GM23338 (cell line): ENCODE data around the gene AKAP13. TPM values are rescaled to one million over a fixed set of nuclear protein-coding genes. Genes with fewer than 3 reads are reported as not detected.

Experiments used
- ATAC-seq: fragments of 200-7000 bp; cut with Tn5 transposase; 3 replicates; pipeline ENCODE4 v1.9.1; 2020
- DNase-seq: peaks from one replicate; pipeline ENCODE4 v3.0.0-alpha.2; 2015; ENCODE audit warnings: low spot score
- H2AFZ ChIP-seq: fragments of 200-600 bp; sonication (generic); 2 replicates; pipeline ENCODE4 v1.8.0; 2016; ENCODE audit warnings: antibody characterized with exemption, mild to moderate bottlenecking, moderate library complexity
- H3F3A ChIP-seq: fragments of 200-600 bp; sonication (generic); replicated peaks from 2 replicates; pipeline ENCODE4 v1.8.0; 2017; ENCODE audit warnings: antibody characterized with exemption, mixed run types, low read depth
- H3K27ac ChIP-seq: fragments of 200-600 bp; sonication (generic); 2 replicates; pipeline ENCODE4 v1.6.1; 2016; ENCODE audit warnings: low read depth
- H3K27me3 ChIP-seq: fragments of 200-600 bp; sonication (generic); 2 replicates; pipeline ENCODE4 v1.8.0; 2016; ENCODE audit warnings: mild to moderate bottlenecking, mixed run types, moderate library complexity; ENCODE audit not compliant: insufficient read depth
- H3K36me3 ChIP-seq: fragments of 200-600 bp; sonication (generic); 2 replicates; pipeline ENCODE4 v1.8.0; 2016; ENCODE audit warnings: mild to moderate bottlenecking; ENCODE audit not compliant: insufficient read depth
- H3K4me1 ChIP-seq: fragments of 200-600 bp; sonication (generic); 2 replicates; pipeline ENCODE4 v1.8.0; 2016; ENCODE audit warnings: mild to moderate bottlenecking, moderate library complexity; ENCODE audit not compliant: insufficient read depth
- H3K4me2 ChIP-seq: fragments of 200-600 bp; sonication (generic); 2 replicates; pipeline ENCODE4 v1.7.1; 2017; ENCODE audit warnings: mixed run types
- H3K4me3 ChIP-seq: fragments of 200-600 bp; sonication (generic); 2 replicates; pipeline ENCODE4 v1.6.1; 2016; ENCODE audit warnings: mixed run types
- H3K79me2 ChIP-seq: fragments of 200-600 bp; sonication (generic); replicated peaks from 2 replicates; pipeline ENCODE4 v1.8.0; 2017; ENCODE audit warnings: mild to moderate bottlenecking; ENCODE audit not compliant: insufficient read depth
- H3K9me2 ChIP-seq: fragments of 200-600 bp; sonication (generic); 2 replicates; pipeline ENCODE4 v1.8.0; 2017; ENCODE audit not compliant: insufficient read depth
- H4K20me1 ChIP-seq: fragments of 200-600 bp; sonication (generic); replicated peaks from 2 replicates; pipeline ENCODE4 v1.8.0; 2017; ENCODE audit warnings: mild to moderate bottlenecking; ENCODE audit not compliant: insufficient read depth
- H3K27ac Mint-ChIP-seq: 2 replicates; pipeline ENCODE4 v1.8.0; 2020; ENCODE audit warnings: inconsistent platforms, mild to moderate bottlenecking, moderate library complexity, mixed read lengths
- H3K27me3 Mint-ChIP-seq: 3 replicates; pipeline ENCODE4 v1.8.0; 2022; ENCODE audit warnings: low read depth, mild to moderate bottlenecking, moderate library complexity, mixed read lengths, inconsistent platforms; ENCODE audit not compliant: insufficient read depth, poor library complexity
- H3K36me3 Mint-ChIP-seq: 3 replicates; pipeline ENCODE4 v1.8.0; 2021; ENCODE audit warnings: low read depth, mild to moderate bottlenecking, inconsistent platforms, moderate library complexity, mixed read lengths
- H3K4me1 Mint-ChIP-seq: 3 replicates; pipeline ENCODE4 v1.8.0; 2020; ENCODE audit warnings: mild to moderate bottlenecking, inconsistent platforms, mixed read lengths
- H3K4me3 Mint-ChIP-seq: 3 replicates; pipeline ENCODE4 v1.8.0; 2021; ENCODE audit warnings: moderate library complexity, mild to moderate bottlenecking, inconsistent platforms, mixed read lengths
- H3K9me3 Mint-ChIP-seq: 3 replicates; pipeline ENCODE4 v1.8.0; 2020; ENCODE audit warnings: moderate library complexity, mild to moderate bottlenecking, inconsistent platforms, mixed read lengths
- CREB1 ChIP-seq: fragments of 250-450 bp; sonication (Bioruptor Pico); IDR thresholded peaks from 2 replicates; pipeline ENCODE4 v1.5.0; 2020; ENCODE audit warnings: low read depth, mild to moderate bottlenecking, moderate library complexity
- JUNB ChIP-seq: IDR thresholded peaks from one replicate; pipeline ENCODE4 v1.6.1; 2016; ENCODE audit warnings: antibody characterized with exemption; ENCODE audit not compliant: unreplicated experiment
- POLR2AphosphoS5 ChIP-seq: IDR thresholded peaks from 2 replicates; pipeline ENCODE4 v1.6.1; 2016; ENCODE audit warnings: antibody characterized with exemption, low read depth
- polyA plus RNA-seq: library from polyadenylated mRNA; unstranded; fragments of >200 nt; fragmentation: Nextera tagmentation; extraction: Ambion mirVana; gene quantifications from 2 replicates; pipeline ENCODE4 v1.2.1, GENCODE V29; 2016
- total RNA-seq: library from RNA; depleted of rRNA; stranded (reverse); fragments of >200 nt; shearing (Covaris generic); gene quantifications from 2 replicates; pipeline ENCODE4 v1.2.3, GENCODE V29; 2014
- TF ChIP-seq, protein P1 (sequence below): fragments of 250-450 bp; sonication (Bioruptor Pico); IDR thresholded peaks from 2 replicates; pipeline ENCODE4 v1.5.0; 2020; ENCODE audit warnings: mild to moderate bottlenecking, moderate library complexity
- TF ChIP-seq, protein P2 (sequence below): IDR thresholded peaks from 2 replicates; pipeline ENCODE4 v1.6.1; 2016; ENCODE audit warnings: antibody characterized with exemption

AKAP13 gene
- total and polyA plus RNA-seq, 2 experiments from 2014 or later, result 46.2 to 60.7 TPM

DNA sequence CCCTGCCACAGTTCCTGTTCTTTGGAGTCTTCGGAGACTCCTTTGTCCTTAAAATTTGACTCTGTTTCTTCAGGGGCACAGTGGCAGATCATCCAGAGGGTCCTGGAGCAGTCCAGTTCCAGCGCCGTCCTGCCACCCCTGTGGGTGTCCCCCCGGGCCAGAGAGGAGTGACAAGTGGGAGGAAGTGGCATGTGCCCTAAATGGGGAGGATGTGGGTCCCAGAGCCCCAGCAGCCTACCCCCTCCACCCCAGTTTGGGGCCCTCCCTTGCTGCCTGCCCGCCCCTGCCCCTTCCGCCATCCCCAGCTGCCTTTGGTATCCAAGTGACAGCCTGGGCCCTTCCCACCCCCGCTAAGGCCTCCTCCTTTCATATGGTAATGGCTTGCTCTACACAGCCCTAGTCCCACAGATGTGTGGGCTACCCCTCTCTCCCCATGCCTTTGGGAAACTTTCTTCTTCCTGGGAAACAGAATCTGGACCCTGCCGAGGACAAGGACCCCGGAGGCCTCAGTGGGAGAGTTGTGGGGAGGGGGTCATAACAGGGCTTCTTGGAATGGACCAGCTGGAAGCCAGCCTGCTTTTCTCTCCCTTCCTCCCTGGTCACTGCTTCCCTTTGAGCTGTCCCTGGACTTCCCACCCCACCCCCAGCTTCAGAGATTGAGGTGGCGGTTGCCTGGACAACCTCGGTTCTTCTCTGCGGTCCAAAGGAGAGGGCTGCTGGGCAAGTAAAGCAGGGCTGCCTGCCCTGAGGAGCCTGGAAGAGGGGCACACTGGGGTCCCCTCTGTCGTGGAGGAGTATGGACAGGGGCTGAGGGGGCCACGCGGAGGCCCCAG lies 371.1 kb downstream of the AKAP13 start:
- H3K4me1 Mint-ChIP-seq, result peaks cover 69% of the 10 kb centered on the region
- Histone ChIP-seq H3K4me1 (peaks cover 61% of the 10 kb centered on the region), H3K79me2 (no peaks in the 10 kb centered on the region; the same call in 1 of the 2 replicates), H4K20me1 (peaks cover 3% of the 10 kb centered on the region), H3K27ac (peak overlapping the region; percentile 91), H2AFZ (no peak overlapping the region), H3K27me3 (no peaks in the 10 kb centered on the region), H3F3A (peaks cover 18% of the 10 kb centered on the region), H3K9me2 (no peaks in the 10 kb centered on the region), H3K4me2 (peak overlapping the region; percentile 75), H3K36me3 (peaks cover 5% of the 10 kb centered on the region; the same call in 1 of the 2 replicates), H3K4me3 (peak overlapping the region; percentile 47)
- peaks cover 34% of the 10 kb centered on the region for H3K36me3 Mint-ChIP-seq
- H3K27me3 Mint-ChIP-seq, result peaks cover 33% of the 10 kb centered on the region
- H3K4me3 Mint-ChIP-seq, result peak overlapping the region; percentile 61
- H3K27ac Mint-ChIP-seq, result peak overlapping the region; percentile 94
- no peaks in the 10 kb centered on the region for H3K9me3 Mint-ChIP-seq
- ATAC-seq (peak; percentile 88), DNase-seq (peak; percentile 89)
- TF ChIP-seq CREB1 (CRISPR knock-in tag) (0 out of 2 replicates have a peak, but pooled peaks have one; percentile 33), JUNB (no peak), POLR2AphosphoS5 (peak; percentile 46; the same call in 1 of the 2 replicates)
- TF ChIP-seq, protein P1, sequence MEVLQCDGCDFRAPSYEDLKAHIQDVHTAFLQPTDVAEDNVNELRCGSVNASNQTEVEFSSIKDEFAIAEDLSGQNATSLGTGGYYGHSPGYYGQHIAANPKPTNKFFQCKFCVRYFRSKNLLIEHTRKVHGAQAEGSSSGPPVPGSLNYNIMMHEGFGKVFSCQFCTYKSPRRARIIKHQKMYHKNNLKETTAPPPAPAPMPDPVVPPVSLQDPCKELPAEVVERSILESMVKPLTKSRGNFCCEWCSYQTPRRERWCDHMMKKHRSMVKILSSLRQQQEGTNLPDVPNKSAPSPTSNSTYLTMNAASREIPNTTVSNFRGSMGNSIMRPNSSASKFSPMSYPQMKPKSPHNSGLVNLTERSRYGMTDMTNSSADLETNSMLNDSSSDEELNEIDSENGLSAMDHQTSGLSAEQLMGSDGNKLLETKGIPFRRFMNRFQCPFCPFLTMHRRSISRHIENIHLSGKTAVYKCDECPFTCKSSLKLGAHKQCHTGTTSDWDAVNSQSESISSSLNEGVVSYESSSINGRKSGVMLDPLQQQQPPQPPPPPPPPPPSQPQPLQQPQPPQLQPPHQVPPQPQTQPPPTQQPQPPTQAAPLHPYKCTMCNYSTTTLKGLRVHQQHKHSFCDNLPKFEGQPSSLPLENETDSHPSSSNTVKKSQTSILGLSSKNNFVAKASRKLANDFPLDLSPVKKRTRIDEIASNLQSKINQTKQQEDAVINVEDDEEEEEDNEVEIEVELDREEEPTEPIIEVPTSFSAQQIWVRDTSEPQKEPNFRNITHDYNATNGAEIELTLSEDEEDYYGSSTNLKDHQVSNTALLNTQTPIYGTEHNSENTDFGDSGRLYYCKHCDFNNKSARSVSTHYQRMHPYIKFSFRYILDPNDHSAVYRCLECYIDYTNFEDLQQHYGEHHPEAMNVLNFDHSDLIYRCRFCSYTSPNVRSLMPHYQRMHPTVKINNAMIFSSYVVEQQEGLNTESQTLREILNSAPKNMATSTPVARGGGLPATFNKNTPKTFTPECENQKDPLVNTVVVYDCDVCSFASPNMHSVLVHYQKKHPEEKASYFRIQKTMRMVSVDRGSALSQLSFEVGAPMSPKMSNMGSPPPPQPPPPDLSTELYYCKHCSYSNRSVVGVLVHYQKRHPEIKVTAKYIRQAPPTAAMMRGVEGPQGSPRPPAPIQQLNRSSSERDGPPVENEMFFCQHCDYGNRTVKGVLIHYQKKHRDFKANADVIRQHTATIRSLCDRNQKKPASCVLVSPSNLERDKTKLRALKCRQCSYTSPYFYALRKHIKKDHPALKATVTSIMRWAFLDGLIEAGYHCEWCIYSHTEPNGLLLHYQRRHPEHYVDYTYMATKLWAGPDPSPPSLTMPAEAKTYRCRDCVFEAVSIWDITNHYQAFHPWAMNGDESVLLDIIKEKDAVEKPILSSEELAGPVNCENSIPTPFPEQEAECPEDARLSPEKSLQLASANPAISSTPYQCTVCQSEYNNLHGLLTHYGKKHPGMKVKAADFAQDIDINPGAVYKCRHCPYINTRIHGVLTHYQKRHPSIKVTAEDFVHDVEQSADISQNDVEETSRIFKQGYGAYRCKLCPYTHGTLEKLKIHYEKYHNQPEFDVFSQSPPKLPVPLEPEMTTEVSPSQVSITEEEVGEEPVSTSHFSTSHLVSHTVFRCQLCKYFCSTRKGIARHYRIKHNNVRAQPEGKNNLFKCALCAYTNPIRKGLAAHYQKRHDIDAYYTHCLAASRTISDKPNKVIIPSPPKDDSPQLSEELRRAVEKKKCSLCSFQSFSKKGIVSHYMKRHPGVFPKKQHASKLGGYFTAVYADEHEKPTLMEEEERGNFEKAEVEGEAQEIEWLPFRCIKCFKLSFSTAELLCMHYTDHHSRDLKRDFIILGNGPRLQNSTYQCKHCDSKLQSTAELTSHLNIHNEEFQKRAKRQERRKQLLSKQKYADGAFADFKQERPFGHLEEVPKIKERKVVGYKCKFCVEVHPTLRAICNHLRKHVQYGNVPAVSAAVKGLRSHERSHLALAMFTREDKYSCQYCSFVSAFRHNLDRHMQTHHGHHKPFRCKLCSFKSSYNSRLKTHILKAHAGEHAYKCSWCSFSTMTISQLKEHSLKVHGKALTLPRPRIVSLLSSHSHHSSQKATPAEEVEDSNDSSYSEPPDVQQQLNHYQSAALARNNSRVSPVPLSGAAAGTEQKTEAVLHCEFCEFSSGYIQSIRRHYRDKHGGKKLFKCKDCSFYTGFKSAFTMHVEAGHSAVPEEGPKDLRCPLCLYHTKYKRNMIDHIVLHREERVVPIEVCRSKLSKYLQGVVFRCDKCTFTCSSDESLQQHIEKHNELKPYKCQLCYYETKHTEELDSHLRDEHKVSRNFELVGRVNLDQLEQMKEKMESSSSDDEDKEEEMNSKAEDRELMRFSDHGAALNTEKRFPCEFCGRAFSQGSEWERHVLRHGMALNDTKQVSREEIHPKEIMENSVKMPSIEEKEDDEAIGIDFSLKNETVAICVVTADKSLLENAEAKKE (CRISPR knock-in tag), result peak; percentile 1; the same call in 1 of the 2 replicates
- TF ChIP-seq, protein P2, sequence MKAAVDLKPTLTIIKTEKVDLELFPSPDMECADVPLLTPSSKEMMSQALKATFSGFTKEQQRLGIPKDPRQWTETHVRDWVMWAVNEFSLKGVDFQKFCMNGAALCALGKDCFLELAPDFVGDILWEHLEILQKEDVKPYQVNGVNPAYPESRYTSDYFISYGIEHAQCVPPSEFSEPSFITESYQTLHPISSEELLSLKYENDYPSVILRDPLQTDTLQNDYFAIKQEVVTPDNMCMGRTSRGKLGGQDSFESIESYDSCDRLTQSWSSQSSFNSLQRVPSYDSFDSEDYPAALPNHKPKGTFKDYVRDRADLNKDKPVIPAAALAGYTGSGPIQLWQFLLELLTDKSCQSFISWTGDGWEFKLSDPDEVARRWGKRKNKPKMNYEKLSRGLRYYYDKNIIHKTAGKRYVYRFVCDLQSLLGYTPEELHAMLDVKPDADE, result 0 out of 2 replicates have a peak, but pooled peaks have one; percentile 39
